ENCODE measurements around the gene FBXL14.

DNA sequence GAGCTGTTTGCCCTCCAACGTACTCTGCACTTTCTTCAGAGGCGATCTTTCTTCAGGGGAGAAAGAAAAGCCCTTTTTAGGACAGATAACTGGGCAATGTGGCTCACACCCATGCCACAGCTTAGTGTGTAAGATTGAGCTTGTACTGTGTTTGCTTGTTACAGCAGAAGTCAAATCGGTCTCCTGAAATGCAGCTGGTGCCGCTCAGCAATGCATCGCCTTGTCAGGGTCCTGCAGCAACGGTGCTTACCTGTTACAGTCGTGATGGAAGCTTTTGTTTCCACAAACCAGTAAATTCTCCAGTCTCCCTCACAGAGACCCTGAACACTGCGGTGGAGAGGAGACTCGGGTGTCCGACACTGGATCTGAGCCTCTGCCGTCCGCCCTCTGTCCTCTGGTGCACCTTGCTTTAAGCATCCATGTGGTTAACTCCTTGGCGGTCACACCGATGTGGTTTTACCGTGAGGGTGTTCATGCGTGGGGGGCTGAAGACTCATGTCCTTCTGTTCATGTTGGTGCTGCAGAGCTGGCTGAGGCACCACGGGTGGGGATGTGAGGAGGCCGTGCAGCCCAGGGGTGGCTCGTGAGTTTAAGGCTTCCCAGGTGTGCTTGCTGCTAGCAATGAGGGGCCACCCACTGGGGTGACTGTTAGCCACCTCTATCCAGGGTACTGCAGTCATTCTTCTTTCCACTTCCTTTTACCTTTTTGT is 47.3 kb downstream of the FBXL14 start:
- TF ChIP-seq, protein P1, sequence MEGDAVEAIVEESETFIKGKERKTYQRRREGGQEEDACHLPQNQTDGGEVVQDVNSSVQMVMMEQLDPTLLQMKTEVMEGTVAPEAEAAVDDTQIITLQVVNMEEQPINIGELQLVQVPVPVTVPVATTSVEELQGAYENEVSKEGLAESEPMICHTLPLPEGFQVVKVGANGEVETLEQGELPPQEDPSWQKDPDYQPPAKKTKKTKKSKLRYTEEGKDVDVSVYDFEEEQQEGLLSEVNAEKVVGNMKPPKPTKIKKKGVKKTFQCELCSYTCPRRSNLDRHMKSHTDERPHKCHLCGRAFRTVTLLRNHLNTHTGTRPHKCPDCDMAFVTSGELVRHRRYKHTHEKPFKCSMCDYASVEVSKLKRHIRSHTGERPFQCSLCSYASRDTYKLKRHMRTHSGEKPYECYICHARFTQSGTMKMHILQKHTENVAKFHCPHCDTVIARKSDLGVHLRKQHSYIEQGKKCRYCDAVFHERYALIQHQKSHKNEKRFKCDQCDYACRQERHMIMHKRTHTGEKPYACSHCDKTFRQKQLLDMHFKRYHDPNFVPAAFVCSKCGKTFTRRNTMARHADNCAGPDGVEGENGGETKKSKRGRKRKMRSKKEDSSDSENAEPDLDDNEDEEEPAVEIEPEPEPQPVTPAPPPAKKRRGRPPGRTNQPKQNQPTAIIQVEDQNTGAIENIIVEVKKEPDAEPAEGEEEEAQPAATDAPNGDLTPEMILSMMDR (IDR thresholded peaks at IDR 0.05) = no peak
- no peak for TF ChIP-seq POLR2A (IDR thresholded peaks at IDR 0.05)
